ENCODE data around the gene CACNA1E. TPM values are rescaled to one million over a fixed set of nuclear protein-coding genes. Genes with fewer than 3 reads are reported as not detected.

The CACNA1E gene
- total and polyA plus RNA-seq, 2 of the 13 experiments (the other 11 are each of a cell fraction or from before 2014, with no cell fraction given), result not detected

GRCh38 chr1:181479137-181479745 lies 4.1 kb upstream of the CACNA1E start:
- BruUV-seq (replicated peaks), result no TSS peak
- H4K20me1 ChIP-seq (ENCODE audit: insufficient read depth, low read length), result no peaks in the 10 kb centered on the region
- 17% methylated on average over 3 of the region's 3 CpGs for WGBS (ENCODE audit: low lambda C conversion rate)
- no peak overlapping the region for H2AFZ ChIP-seq (ENCODE audit: low read length)
- DNase-seq (ENCODE audit: low spot score), result peak; percentile 45
- H3K27ac ChIP-seq (ENCODE audit: extremely low read length, insufficient read depth, low read length), result no peak overlapping the region
- H3K79me2 ChIP-seq (ENCODE audit: insufficient read depth, low read length), result no peaks in the 10 kb centered on the region
- POLR2A ChIA-PET, result no interaction called here
- H3K27me3 ChIP-seq (ENCODE audit: control insufficient read depth in 1 of 2, insufficient read depth in 2 of 2, low read length in 2 of 2), result peaks cover 3 to 28% of the 10 kb centered on the region in 2 experiments; a peak in 3 of 5 replicates
- H3K4me2 ChIP-seq (ENCODE audit: low read depth, low read length), result no peak overlapping the region
- intact Hi-C loops (cut with micrococcal nuclease; ENCODE audit: unreplicated experiment), result loop anchor here (1.0 to 10.0 kb wide), 3 partner anchors 25 to 576 kb away; no protein-coding TSS in a partner anchor
- H3K9ac ChIP-seq (ENCODE audit: insufficient read depth, low read depth, low read length), result no peak overlapping the region
- H3K4me1 ChIP-seq (ENCODE audit: insufficient read depth, low read length), result no peaks in the 10 kb centered on the region
- FAIRE-seq, result peak; percentile 18
- in situ Hi-C loops (cut with HindIII; ENCODE audit: extremely low pct_ligation_motif_present, low pct_unique_long_range_greater_than_20kb), result loop anchor here (5.0 to 10.0 kb wide), 2 partner anchors 198 to 586 kb away; partner anchors contain the start of gene ZNF648
- ATAC-seq, result peak; percentile 97
- H3K4me3 ChIP-seq (replicated peaks in 1 of 3; ENCODE audit: insufficient read depth in 1 of 3, low read depth in 2 of 3, low read length in 3 of 3), result no peak overlapping the region
- TF ChIP-seq RAD21 (CRISPR knock-in tag; IDR thresholded peaks at IDR 0.05), result peak; percentile 58
- TF ChIP-seq ZNF281 (CRISPR knock-in tag; IDR thresholded peaks at IDR 0.05; ENCODE audit: borderline replicate concordance), result no peak
- TF ChIP-seq AHR (CRISPR knock-in tag; IDR thresholded peaks at IDR 0.05), result no peak
- no peak for TF ChIP-seq ZFX (CRISPR knock-in tag; IDR thresholded peaks at IDR 0.05; ENCODE audit: low read depth)
- no peak for TF ChIP-seq ARNTL (CRISPR knock-in tag; IDR thresholded peaks at IDR 0.05)
- peak; percentile 89 for TF ChIP-seq STAG1 (CRISPR knock-in tag; IDR thresholded peaks at IDR 0.05)
- peak; percentile 83 for TF ChIP-seq SMC3 (IDR thresholded peaks at IDR 0.05; ENCODE audit: low read length)
- no peak for TF ChIP-seq ZNF597 (CRISPR knock-in tag; IDR thresholded peaks at IDR 0.05)
- TF ChIP-seq BATF2 (CRISPR knock-in tag; IDR thresholded peaks at IDR 0.05), result no peak
- TF ChIP-seq CTCF (CRISPR knock-in tag; IDR thresholded peaks at IDR 0.05), result peak; percentile 85
- CTCF ChIA-PET (ENCODE audit: low intra/inter-chr PET ratio, low total read pairs), result interaction anchor here (0.7 to 2.5 kb wide), 5 partner anchors 25 to 602 kb away, joined by 3 to 18 read pairs (median 7); no protein-coding TSS in a partner anchor
- no peaks in the 10 kb centered on the region for H3K36me3 ChIP-seq (replicated peaks in 1 of 2; ENCODE audit: control insufficient read depth in 1 of 2, insufficient read depth in 2 of 2, low read length in 2 of 2)
- no peaks in the 10 kb centered on the region for H3K9me3 ChIP-seq (ENCODE audit: low read length)

Measured in HepG2 (cell line).